Activated naive CD4-positive, alpha-beta T cell treated with Interleukin-2 at 50 U/mL for 16 hours (primary cell): ENCODE data around the gene YWHAE.
A peak's percentile ranks its signal among the peaks of the same experiment; 100 is the strongest.
"Not testable (repeated sequence)": the region's sequence is repeated elsewhere in the genome, so short reads cannot be mapped to it uniquely, and the experiment has no call there.

Source experiments
- DNase-seq: peaks from one replicate; pipeline ENCODE4 v3.0.0-alpha.2; 2020

YWHAE gene

DNA sequence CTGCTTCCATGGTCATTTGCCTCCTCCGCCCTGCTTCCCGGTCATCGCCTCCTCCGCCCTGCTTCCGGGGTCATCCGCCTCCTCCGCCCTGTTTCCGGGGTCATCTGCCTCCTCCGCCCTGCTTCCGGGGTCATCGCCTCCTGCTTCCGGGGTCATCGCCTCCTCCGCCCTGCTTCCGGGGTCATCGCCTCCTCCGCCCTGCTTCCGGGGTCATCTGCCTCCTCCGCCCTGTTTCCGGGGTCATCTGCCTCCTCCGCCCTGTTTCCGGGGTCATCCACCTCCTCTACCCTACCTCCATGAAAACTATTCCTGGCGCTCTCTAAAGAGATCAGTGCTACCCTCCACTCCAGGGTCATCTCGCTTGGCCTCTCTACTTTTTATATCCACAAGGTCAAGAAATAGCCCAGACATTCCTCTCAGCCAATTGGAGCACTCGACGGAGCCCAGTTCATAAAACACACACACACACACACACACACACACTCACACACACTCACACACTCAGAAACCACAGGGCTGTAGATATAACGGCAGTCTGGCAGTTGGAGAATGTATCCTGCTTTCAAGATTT, 75.7 kb downstream of the YWHAE start:
- no peak for DNase-seq

GRCh38 chr17:1323336-1323735, 76.7 kb downstream of the YWHAE start:
- DNase-seq = no peak

- no peak for DNase-seq
Observed at GRCh38 chr17:1322480-1322879, 77.5 kb downstream of the YWHAE start.

DNA sequence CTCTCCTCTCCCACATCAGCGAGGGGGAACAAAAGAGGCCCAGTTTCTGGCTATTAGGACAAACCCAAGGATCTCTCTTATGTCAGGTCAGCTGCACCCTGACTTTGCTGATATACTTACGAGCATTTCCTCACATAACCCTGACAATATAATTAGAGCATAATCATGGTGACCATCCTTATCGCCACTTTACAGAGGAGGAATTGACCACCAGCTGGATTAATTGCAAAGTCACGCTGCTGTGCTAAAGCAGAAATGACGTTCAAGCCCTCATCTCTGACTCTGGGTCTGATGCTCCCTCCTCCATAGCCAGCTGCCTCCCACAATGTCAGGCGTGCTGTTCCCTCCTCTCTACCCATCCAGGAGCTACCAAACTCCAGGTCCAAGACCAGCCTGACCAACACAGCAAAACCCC, 78.0 kb downstream of the YWHAE start:
- DNase-seq = no peak

- no peak for DNase-seq
Observed at GRCh38 chr17:1315891-1316403, 84.1 kb downstream of the YWHAE start.

DNA sequence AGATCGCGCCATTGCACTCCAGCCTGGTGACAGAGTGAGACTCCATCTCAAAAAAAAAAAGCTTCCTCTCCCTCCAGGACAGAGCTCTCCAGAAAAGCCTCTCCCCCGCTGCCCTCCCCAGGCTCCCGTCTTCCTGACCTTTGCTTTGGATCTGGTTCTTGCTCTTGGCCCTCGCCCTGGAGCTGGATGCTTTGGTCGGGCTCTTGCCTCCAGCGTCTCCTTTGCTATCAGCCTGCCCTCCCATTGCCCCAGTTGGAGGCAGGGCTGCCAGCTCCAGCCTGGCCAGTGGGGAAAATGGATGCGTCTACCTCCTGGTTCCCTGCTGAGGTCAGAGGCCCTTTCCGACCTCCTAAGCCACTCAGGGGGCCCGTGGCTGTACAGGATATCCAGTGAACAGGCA, 84.6 kb downstream of the YWHAE start:
- no peak for DNase-seq

DNA sequence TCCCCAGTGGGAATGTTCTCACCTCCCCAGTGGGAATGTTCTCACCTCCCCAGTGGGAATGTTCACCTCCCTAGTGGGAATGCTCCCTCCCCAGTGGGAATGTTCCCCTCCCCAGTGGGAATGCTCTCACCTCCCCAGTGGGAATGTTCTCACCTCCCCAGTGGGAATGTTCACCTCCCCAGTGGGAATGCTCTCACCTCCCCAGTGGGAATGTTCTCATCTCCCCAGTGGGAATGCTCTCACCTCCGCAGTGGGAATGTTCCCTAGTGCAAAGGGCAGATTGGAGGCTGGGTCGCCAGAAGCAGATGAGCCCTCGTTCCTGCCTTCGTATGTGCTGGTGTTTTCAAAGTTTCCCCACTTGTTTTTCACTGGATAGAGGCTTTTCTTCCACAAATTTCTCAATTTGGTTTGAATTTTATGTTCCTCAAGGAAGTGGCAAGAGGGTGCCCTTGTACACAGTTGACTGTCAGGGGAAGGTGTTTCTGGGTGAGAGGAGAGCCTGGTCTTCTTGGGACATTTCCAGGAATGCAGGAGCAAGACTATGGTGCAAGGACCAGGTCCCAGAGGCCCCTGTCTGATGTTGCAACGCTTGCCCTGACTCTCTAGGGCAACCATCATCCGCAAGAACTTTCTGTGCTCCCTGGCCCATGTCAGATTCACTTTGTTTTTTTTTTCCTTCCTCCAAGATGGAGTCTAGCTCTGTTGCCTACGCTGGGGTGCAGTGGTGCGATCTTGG, 86.6 kb downstream of the YWHAE start:
- no peak for DNase-seq

DNA sequence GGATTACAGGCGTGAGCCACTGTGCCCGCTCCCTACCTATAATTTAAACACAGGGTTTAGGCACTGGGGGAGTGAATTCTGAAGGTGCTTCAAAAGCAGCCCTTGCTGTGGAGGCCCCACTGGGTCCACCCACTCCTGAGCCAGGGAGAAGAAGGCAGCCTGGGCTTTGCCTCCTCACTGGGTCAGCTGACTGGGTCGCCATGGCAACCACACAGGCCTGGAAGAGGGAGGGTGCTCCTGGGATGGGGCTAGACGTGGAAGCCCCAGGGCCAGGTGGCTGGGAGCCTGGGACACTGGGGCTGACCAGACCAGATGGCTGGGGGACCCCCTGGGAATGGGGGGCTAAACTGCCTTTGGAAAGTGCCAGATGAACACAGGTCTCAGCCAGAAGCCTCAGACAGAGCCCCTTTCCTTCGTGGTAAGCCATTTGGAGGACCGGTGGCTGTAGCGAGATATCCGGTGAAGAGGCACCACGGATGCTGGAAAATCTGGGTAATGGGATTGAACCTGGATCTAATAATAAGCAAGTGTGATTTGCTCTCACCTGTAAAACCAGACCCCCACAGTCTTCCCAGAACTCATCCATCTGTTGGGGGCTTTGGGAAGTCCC, 87.7 kb downstream of the YWHAE start:
- no peak for DNase-seq

DNA sequence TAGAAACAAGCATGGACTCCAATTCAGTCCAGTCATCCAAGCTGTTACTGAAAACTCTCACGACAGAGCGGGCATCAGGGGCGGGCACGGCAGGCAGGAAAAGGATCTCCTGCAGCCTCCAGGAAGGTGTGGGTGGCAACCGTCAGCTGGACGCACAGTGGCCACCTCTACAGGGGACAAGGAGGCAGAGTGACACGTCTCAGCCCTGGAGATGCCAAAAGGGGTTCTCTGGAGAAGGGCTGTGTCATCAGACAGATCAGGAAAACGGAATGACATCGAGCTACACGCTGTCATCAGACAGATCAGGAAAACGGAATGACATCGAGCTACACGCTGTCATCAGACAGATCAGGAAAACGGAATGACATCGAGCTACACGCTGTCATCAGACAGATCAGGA, 92.2 kb downstream of the YWHAE start:
- DNase-seq = not testable (repeated sequence)

- no peak for DNase-seq
Observed at GRCh38 chr17:1304962-1305563, 95.0 kb downstream of the YWHAE start.

DNA sequence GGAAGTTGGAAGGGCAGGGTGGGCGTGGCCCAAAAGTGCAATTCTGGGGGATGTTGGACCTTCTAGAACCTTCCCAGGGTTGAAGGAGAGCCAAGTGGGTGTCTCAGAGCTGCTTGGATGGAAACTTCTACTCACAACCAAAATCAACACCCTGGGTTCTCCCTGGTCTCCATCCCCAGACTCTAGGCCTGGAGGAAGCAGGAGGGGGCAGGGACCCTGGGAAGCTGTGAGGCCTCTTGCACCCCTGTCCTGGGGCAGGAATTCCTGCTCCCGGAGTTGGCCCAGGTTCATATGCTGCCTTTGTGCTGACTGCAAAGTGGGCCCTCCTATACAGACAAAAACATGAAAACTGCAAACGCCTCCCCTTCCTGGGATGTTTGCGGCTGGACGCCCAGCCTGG, 95.5 kb downstream of the YWHAE start:
- DNase-seq = no peak

DNA sequence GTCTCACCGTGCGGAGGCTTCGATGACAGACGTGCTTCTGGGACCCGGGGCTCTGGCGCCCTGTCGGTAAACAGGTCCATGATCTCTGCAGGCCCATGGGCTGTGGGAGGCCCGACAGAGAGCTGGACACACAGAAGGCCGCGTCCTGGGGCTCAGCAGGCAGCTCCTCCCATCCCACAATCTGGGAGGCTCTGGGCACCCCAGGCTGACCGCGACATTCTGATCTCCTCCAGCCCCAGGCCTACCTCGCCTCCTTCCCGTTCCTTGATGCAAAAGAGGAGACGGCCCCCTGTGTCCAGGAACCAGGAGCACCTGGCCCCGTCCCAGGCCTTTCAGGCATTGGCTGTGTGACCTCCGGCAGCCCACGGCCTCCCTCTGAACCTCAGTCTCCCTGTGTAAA, 97.3 kb downstream of the YWHAE start:
- DNase-seq = no peak

DNA sequence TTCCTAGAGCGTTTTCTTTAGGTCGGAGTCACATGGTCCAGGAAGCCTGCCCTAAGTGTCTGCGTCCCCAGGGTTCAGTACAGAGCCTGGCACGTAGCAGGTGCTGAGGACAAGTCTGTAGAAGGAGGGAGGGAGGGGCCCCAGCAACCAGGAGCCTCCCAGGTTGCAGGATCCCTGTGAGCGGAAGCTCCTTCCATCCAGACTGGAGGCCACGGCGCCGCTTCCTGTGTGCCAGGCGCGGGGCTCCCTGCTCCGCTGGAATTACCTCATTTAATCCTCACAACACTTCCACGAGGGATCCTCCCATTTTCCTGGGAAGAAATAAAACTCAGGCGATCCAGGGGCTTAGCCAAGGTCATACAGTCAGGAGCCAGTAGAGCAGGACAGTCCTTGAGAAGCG, 98.5 kb downstream of the YWHAE start:
- DNase-seq = no peak

- no peak for DNase-seq
Observed at GRCh38 chr17:1300371-1300905, 99.6 kb downstream of the YWHAE start.

DNA sequence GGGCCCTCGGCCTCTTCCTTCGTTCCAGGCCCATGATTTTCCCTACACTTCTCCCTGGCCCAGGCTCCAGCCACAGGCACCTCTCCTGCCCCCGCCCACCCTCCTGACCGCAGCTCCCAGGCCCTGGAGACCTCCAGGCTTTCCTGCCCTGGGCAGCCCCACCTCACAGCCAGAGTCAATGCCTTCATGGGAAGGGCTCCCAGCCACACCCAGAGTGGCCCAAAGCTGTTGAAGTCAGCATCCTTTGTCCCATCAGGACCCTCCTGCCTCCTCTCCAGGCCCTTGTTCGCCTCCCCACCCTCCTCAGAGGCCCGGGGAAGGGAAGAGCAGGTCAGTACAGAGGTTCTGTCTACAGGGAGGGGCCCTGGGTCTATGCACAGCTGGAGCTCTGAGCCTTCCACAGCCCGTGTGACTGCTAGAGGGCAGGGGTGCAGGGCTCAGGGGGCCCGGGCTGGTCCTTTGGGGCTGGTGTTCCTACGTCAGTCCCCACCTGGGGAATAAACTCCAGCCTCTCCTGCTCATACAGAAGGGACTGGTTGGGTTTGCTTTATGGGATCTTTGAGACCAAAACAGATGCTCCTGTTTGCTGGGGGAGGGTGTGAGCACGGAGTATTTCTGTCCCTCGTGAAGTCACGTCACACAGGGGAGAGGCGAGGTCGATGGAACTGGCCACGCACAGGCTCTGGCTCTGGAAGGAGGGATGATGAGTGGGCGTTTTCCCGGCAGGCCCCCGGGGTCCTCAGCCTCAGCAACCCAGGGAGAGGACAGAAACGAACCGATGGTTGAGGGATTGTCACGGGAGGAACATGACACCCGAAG, 100.3 kb downstream of the YWHAE start:
- no peak for DNase-seq

GRCh38 chr17:1298606-1299005, 101.4 kb downstream of the YWHAE start:
- DNase-seq = peak; percentile 51
